ENCODE results near the gene PLEKHA1.

DNA sequence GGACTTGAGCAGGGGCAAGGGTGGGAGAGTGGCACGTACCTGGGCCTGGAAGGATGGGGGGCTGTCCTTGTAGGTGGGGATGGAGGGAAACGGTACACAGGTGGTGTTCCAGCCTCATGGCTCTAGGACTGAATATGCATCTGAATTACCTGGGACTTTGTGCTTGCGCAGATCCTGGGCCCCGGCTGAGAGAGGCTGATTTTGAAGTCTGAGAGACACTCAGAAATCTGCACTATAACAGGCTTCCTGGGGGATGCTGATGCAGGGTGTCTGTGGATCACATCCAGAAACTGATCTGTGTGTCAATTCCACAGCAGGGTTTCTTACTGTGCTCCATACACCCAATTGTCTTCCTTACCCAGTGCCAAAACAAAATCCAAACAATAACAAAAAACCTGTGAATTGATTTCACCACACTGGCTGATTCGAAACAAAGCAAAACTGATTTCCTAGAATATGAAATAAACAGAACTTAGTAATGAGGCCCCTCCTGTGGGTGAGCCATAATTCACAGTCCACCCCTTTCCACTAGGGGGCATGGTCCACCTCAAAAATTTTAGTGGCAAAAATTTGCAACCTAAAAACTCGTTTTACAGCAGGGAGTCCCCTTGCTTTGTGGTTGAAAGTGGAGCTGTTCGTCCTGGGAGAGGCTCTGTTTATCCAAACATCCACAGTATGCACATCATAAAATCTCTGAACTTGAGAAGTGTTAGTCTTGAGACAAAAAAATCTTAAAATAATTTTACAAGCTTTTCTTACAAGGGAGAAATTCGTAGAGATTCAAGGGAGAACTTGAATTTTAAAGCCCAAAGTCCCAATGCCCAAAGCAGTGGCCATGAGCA is 32.0 kb upstream of the PLEKHA1 start:
- TF ChIP-seq, protein P1, sequence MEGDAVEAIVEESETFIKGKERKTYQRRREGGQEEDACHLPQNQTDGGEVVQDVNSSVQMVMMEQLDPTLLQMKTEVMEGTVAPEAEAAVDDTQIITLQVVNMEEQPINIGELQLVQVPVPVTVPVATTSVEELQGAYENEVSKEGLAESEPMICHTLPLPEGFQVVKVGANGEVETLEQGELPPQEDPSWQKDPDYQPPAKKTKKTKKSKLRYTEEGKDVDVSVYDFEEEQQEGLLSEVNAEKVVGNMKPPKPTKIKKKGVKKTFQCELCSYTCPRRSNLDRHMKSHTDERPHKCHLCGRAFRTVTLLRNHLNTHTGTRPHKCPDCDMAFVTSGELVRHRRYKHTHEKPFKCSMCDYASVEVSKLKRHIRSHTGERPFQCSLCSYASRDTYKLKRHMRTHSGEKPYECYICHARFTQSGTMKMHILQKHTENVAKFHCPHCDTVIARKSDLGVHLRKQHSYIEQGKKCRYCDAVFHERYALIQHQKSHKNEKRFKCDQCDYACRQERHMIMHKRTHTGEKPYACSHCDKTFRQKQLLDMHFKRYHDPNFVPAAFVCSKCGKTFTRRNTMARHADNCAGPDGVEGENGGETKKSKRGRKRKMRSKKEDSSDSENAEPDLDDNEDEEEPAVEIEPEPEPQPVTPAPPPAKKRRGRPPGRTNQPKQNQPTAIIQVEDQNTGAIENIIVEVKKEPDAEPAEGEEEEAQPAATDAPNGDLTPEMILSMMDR (IDR thresholded peaks at IDR 0.05): peak; percentile 54 to 79 (median 72)
- TF ChIP-seq POLR2A (IDR thresholded peaks at IDR 0.05): no peak
